PC-3 (cell line): ENCODE data around the gene IPO9. TPM values are rescaled to one million over a fixed set of nuclear protein-coding genes. Genes with fewer than 3 reads are reported as not detected.

ENCODE experiments used
- ATAC-seq: fragments of 200-7000 bp; cut with Tn5 transposase; 2 replicates; pipeline ENCODE4 v1.9.1; 2020; ENCODE audit warnings: mild to moderate bottlenecking, moderate library complexity
- BruUV-seq: library from RNA; stranded (reverse); fragments of 400-500 nt; replicated peaks from 2 replicates; lab custom pipeline; 2021; lab: Mats Ljungman, UMichigan
- CTCF ChIA-PET: fragments of 300-600 bp; sonication (Branson Sonifier 250); formaldehyde crosslinking; loops from one replicate; lab custom pipeline; 2022; ENCODE audit warnings: antibody characterized with exemption; lab: Charles Lee
- POLR2A ChIA-PET: fragments of 300-600 bp; sonication (Branson Sonifier 250); formaldehyde crosslinking; loops from one replicate; lab custom pipeline; 2022; ENCODE audit warnings: antibody characterized with exemption; ENCODE audit not compliant: unreplicated experiment; lab: Charles Lee
- DNase-seq: peaks from one replicate; pipeline ENCODE4 v3.0.0-alpha.2; 2015
- H2AFZ ChIP-seq: fragments of 300-600 bp; sonication (generic); 2 replicates; pipeline ENCODE4 v1.6.0; 2016; ENCODE audit warnings: antibody characterized with exemption, low read length
- H3F3A ChIP-seq: fragments of 300-600 bp; sonication (generic); one replicate; pipeline ENCODE4 v1.6.0; 2017; ENCODE audit warnings: antibody characterized with exemption, low read length, control low read depth, mild to moderate bottlenecking; ENCODE audit not compliant: unreplicated experiment
- H3K27ac ChIP-seq: fragments of 300-600 bp; sonication (generic); 2 replicates; pipeline ENCODE4 v1.5.1; 2016; ENCODE audit warnings: mild to moderate bottlenecking, low read length
- H3K27me3 ChIP-seq: fragments of 300-600 bp; sonication (generic); 2 replicates; pipeline ENCODE4 v1.6.1; 2016; ENCODE audit warnings: low read length, mixed read lengths
- H3K36me3 ChIP-seq: fragments of 300-600 bp; sonication (generic); 2 replicates; pipeline ENCODE4 v1.6.1; 2016; ENCODE audit warnings: low read depth, mixed run types, low read length, mixed read lengths
- H3K4me1 ChIP-seq: fragments of 300-600 bp; sonication (generic); 2 replicates; pipeline ENCODE4 v1.5.1; 2016; ENCODE audit warnings: low read length; ENCODE audit not compliant: insufficient read depth
- H3K4me2 ChIP-seq: fragments of 300-600 bp; sonication (generic); 2 replicates; pipeline ENCODE4 v1.6.0; 2016; ENCODE audit warnings: low read length
- H3K4me3 ChIP-seq: fragments of 300-600 bp; sonication (generic); 2 replicates; pipeline ENCODE4 v1.5.1; 2016; ENCODE audit warnings: mild to moderate bottlenecking, low read length, mixed read lengths
- H3K79me2 ChIP-seq: fragments of 300-600 bp; sonication (generic); 2 replicates; pipeline ENCODE4 v1.6.1; 2017; ENCODE audit warnings: low read length, mixed read lengths
- H3K9ac ChIP-seq: fragments of 300-600 bp; sonication (generic); 2 replicates; pipeline ENCODE4 v1.6.0; 2016; ENCODE audit warnings: mild to moderate bottlenecking, low read length
- H3K9me2 ChIP-seq: fragments of 300-600 bp; sonication (generic); replicated peaks from 2 replicates; pipeline ENCODE4 v1.6.1; 2016; ENCODE audit warnings: mixed run types, low read length, mixed read lengths
- H3K9me3 ChIP-seq: fragments of 300-600 bp; sonication (generic); 2 replicates; pipeline ENCODE4 v1.6.1; 2016; ENCODE audit warnings: low read length, mixed read lengths
- H4K20me1 ChIP-seq: fragments of 300-600 bp; sonication (generic); 2 replicates; pipeline ENCODE4 v1.6.1; 2016; ENCODE audit warnings: low read length, mixed read lengths
- EZH2 ChIP-seq: fragments of 300-600 bp; sonication (generic); IDR thresholded peaks from one replicate; pipeline ENCODE4 v1.6.1; 2017; ENCODE audit warnings: antibody characterized with exemption, mild to moderate bottlenecking, low read length; ENCODE audit not compliant: unreplicated experiment
- EZH2phosphoT487 ChIP-seq: fragments of 300-600 bp; sonication (generic); IDR thresholded peaks from 2 replicates; pipeline ENCODE4 v1.6.1; 2018; ENCODE audit warnings: mild to moderate bottlenecking, antibody characterized with exemption, low read length, borderline replicate concordance
- intact Hi-C: fragments of 100-400 bp; cut with micrococcal nuclease; formaldehyde crosslinking; loops from 2 replicates; pipeline ENCODE4 v1.9.0; 2023
- total RNA-seq: library from RNA; depleted of rRNA; stranded (reverse); fragments of >200 nt; gene quantifications from 2 replicates; pipeline ENCODE4 v1.2.3, GENCODE V29; 2014
- TF ChIP-seq, protein P1 (sequence below): fragments of 300-600 bp; sonication (generic); conservative IDR thresholded peaks from 2 replicates; pipeline ENCODE4 v1.5.1; 2017; ENCODE audit warnings: antibody characterized with exemption, low read depth, mild to moderate bottlenecking, low read length

The IPO9 gene
- total RNA-seq, 1 experiment from 2014 or later = 21.6 TPM

DNA sequence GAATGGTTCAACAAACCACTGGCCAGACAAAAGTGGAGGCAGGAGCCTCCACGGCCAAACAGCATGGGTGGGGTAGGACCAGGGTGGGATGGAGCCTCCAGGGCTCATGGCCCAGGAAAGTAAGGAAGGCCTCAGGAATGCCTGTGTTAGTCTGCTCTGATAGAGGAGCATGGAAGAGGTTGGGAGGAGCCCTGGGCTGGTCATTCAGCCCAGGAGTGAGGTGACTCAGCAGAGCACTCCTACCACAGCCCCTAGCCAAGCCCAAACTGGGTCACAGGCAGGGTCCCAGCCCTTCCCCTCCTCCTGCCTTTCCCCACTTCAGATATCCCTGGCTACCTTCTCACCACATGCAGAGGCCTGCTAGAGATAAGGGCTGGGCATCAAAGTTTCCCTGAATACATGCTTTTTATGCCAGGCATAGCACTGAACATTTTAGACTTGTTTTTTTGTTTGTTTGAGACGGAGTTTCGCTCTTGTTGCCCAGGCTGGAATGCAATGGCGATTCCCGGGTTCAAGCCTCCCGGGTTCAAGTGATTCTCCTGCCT is 56.6 kb downstream of the IPO9 start:
- ATAC-seq = peak; percentile 27
- CTCF ChIA-PET = no interaction called here
- intact Hi-C loops = no loop called here

DNA sequence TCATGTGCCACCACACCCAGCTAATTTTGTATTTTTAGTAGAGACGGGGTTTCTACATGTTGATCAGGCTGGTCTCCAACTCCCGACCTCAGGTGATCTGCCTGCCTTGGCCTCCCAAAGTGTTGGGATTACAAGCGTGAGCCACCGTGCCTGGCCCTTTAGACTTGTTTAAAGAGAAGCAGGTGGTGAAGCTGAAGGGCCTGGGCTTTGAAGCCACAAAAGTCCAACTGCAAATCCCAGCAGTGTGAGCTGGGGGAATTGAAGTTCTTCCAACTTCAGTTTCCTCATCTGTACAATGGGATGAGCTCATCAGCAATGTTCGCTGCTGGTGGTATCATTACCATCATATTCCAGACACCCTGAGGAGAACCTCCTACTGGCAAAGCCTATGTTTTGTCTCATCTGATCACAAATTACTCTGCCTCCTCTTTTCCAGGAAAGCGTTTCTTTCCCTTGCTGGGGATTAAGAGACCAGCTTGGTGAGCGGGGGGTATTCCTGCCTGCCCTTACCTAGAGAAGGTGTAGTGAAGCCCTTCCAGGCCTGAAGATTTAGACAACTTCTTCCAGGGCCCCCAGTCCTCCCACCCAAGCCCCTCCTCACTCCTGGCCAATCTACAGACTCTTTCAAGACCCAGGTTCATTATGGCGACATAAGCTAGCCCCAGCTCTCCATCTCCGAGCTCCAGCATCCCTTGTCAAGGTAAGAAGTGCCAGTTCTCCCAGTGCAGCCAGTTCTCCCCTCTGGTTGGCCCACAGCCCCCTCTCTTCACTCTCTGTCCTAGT is 57.3 kb downstream of the IPO9 start:
- Histone ChIP-seq H3K4me3 (no peak overlapping the region), H3K4me1 (peaks cover 47% of the 10 kb centered on the region), H3K9me3 (no peaks in the 10 kb centered on the region), H2AFZ (no peak overlapping the region), H3K4me2 (no peak overlapping the region), H3K9ac (no peak overlapping the region), H3K27ac (no peak overlapping the region), H4K20me1 (no peaks in the 10 kb centered on the region), H3K27me3 (no peaks in the 10 kb centered on the region), H3K9me2 (no peaks in the 10 kb centered on the region), H3K79me2 (no peaks in the 10 kb centered on the region), H3F3A (no peaks in the 10 kb centered on the region), H3K36me3 (no peaks in the 10 kb centered on the region)
- TF ChIP-seq, protein P1, sequence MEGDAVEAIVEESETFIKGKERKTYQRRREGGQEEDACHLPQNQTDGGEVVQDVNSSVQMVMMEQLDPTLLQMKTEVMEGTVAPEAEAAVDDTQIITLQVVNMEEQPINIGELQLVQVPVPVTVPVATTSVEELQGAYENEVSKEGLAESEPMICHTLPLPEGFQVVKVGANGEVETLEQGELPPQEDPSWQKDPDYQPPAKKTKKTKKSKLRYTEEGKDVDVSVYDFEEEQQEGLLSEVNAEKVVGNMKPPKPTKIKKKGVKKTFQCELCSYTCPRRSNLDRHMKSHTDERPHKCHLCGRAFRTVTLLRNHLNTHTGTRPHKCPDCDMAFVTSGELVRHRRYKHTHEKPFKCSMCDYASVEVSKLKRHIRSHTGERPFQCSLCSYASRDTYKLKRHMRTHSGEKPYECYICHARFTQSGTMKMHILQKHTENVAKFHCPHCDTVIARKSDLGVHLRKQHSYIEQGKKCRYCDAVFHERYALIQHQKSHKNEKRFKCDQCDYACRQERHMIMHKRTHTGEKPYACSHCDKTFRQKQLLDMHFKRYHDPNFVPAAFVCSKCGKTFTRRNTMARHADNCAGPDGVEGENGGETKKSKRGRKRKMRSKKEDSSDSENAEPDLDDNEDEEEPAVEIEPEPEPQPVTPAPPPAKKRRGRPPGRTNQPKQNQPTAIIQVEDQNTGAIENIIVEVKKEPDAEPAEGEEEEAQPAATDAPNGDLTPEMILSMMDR = no peak
- TF ChIP-seq EZH2 (no peak), EZH2phosphoT487 (no peak)
- ATAC-seq = no peak
- intact Hi-C loops = no loop called here
- CTCF ChIA-PET = no interaction called here
- no peak for DNase-seq
- BruUV-seq = no TSS peak
- POLR2A ChIA-PET = interaction anchor here (0.8 kb wide), 1 partner anchor 182 kb away, joined by 4 read pairs; no protein-coding TSS in a partner anchor

More for the DNA sequence above, 56.6 kb downstream of the IPO9 start:
- Histone ChIP-seq H3F3A (no peaks in the 10 kb centered on the region), H3K9me2 (no peaks in the 10 kb centered on the region), H2AFZ (no peak overlapping the region), H3K4me2 (no peak overlapping the region), H3K9me3 (no peaks in the 10 kb centered on the region), H3K4me3 (no peak overlapping the region), H4K20me1 (no peaks in the 10 kb centered on the region), H3K36me3 (no peaks in the 10 kb centered on the region), H3K27ac (peak overlapping the region; percentile 16; the same call in 1 of the 2 replicates), H3K27me3 (no peaks in the 10 kb centered on the region), H3K79me2 (no peaks in the 10 kb centered on the region), H3K9ac (no peak overlapping the region), H3K4me1 (peaks cover 47% of the 10 kb centered on the region)
- POLR2A ChIA-PET = interaction anchor here (0.8 kb wide), 1 partner anchor 181 kb away, joined by 4 read pairs; no protein-coding TSS in a partner anchor
- peak; percentile 46 for DNase-seq
- BruUV-seq = no TSS peak
- TF ChIP-seq, protein P1 = no peak
- TF ChIP-seq EZH2 (no peak), EZH2phosphoT487 (no peak)
